H9 (cell line): ENCODE measurements around the gene NHLRC3. TPM values are rescaled to one million over a fixed set of nuclear protein-coding genes. Genes with fewer than 3 reads are reported as not detected.
A peak's percentile ranks its signal among the peaks of the same experiment; 100 is the strongest.

Source experiments
- DNase-seq: peaks from one replicate; pipeline ENCODE4 v3.0.0-alpha.2; 2017
- H2AFZ ChIP-seq: one replicate; pipeline ENCODE4 v1.6.1; 2013; ENCODE audit warnings: mild to moderate bottlenecking, low read length, control low read depth, moderate library complexity
- H2AK5ac ChIP-seq: 2 replicates; pipeline ENCODE4 v1.6.1; 2013; ENCODE audit warnings: low read length, control low read depth, mixed read lengths; ENCODE audit not compliant: insufficient read length
- H2BK120ac ChIP-seq: one replicate; pipeline ENCODE4 v1.6.1; 2013; ENCODE audit warnings: low read depth, mild to moderate bottlenecking, low read length, control low read depth, inconsistent platforms; ENCODE audit not compliant: poor library complexity, severe bottlenecking
- H2BK12ac ChIP-seq: 2 replicates; pipeline ENCODE4 v1.6.1; 2013; ENCODE audit warnings: low read length, control low read depth, mixed read lengths, low read depth; ENCODE audit not compliant: insufficient read length
- H2BK15ac ChIP-seq: 2 replicates; pipeline ENCODE4 v1.6.1; 2013; ENCODE audit warnings: low read depth, low read length, control low read depth
- H2BK20ac ChIP-seq: one replicate; pipeline ENCODE4 v1.6.1; 2013; ENCODE audit warnings: low read depth, mild to moderate bottlenecking, low read length, control low read depth, inconsistent platforms; ENCODE audit not compliant: poor library complexity, severe bottlenecking
- H2BK5ac ChIP-seq: 2 replicates; pipeline ENCODE4 v1.6.1; 2013; ENCODE audit warnings: low read length, control low read depth, mixed read lengths; ENCODE audit not compliant: insufficient read length
- H3K14ac ChIP-seq: 2 replicates; pipeline ENCODE4 v1.6.1; 2013; ENCODE audit warnings: low read length, control low read depth; ENCODE audit not compliant: insufficient read depth
- H3K18ac ChIP-seq: 2 replicates; pipeline ENCODE4 v1.6.1; 2013; ENCODE audit warnings: low read depth, mild to moderate bottlenecking, mixed read lengths, low read length, control low read depth; ENCODE audit not compliant: insufficient read length
- H3K23ac ChIP-seq: 2 replicates; pipeline ENCODE4 v1.6.1; 2013; ENCODE audit warnings: low read length, control low read depth, mixed read lengths, low read depth; ENCODE audit not compliant: insufficient read length
- H3K23me2 ChIP-seq: 2 replicates; pipeline ENCODE4 v1.6.1; 2013; ENCODE audit warnings: low read depth, mild to moderate bottlenecking, mixed read lengths, low read length, control low read depth; ENCODE audit not compliant: insufficient read length, poor library complexity, severe bottlenecking
- H3K27ac ChIP-seq: 2 replicates; pipeline ENCODE4 v1.5.1; 2013; ENCODE audit warnings: low read length, control low read depth, mixed read lengths, low read depth; ENCODE audit not compliant: insufficient read length
- H3K27me3 ChIP-seq: 2 replicates; pipeline ENCODE4 v1.6.1; 2013; ENCODE audit warnings: low read length, control low read depth, inconsistent platforms; ENCODE audit not compliant: insufficient read depth
- H3K4ac ChIP-seq: 2 replicates; pipeline ENCODE4 v1.6.1; 2013; ENCODE audit warnings: low read depth, mild to moderate bottlenecking, control low read depth, inconsistent platforms, low read length, moderate library complexity
- H3K4me1 ChIP-seq: 2 replicates; pipeline ENCODE4 v1.6.1; 2013; ENCODE audit warnings: low read length, control low read depth, inconsistent platforms; ENCODE audit not compliant: insufficient read depth
- H3K4me2 ChIP-seq: 2 replicates; pipeline ENCODE4 v1.6.1; 2013; ENCODE audit warnings: low read length, control low read depth, mixed read lengths; ENCODE audit not compliant: insufficient read length, insufficient read depth
- H3K56ac ChIP-seq: 2 replicates; pipeline ENCODE4 v1.6.1; 2013; ENCODE audit warnings: low read depth, mild to moderate bottlenecking, mixed read lengths, low read length, control low read depth; ENCODE audit not compliant: insufficient read length
- H3K79me1 ChIP-seq: 2 replicates; pipeline ENCODE4 v1.6.1; 2013; ENCODE audit warnings: low read depth, mild to moderate bottlenecking, moderate library complexity, low read length, control low read depth, inconsistent platforms; ENCODE audit not compliant: insufficient read depth, poor library complexity, severe bottlenecking
- H3K79me2 ChIP-seq: 2 replicates; pipeline ENCODE4 v1.6.1; 2013; ENCODE audit warnings: low read length, control low read depth, inconsistent platforms; ENCODE audit not compliant: insufficient read depth
- H3K9ac ChIP-seq: 2 replicates; pipeline ENCODE4 v1.6.1; 2013; ENCODE audit warnings: low read length, control low read depth, mixed read lengths; ENCODE audit not compliant: insufficient read length; ENCODE audit errors: extremely low read depth
- H3K9me3 ChIP-seq: one replicate; pipeline ENCODE4 v1.6.1; 2013; ENCODE audit warnings: low read depth, low read length, inconsistent platforms; ENCODE audit not compliant: control insufficient read depth
- H3T11ph ChIP-seq: one replicate; pipeline ENCODE4 v1.6.1; 2013; ENCODE audit warnings: mild to moderate bottlenecking, low read length, control low read depth, inconsistent platforms
- H4K20me1 ChIP-seq: one replicate; pipeline ENCODE4 v1.6.1; 2013; ENCODE audit not compliant: control insufficient read depth, insufficient read length, insufficient read depth
- H4K5ac ChIP-seq: 2 replicates; pipeline ENCODE4 v1.6.1; 2013; ENCODE audit warnings: low read depth, mild to moderate bottlenecking, mixed read lengths, low read length, control low read depth; ENCODE audit not compliant: insufficient read length
- H4K8ac ChIP-seq: replicated peaks from 2 replicates; pipeline ENCODE4 v1.6.1; 2013; ENCODE audit warnings: low read length, control low read depth, mixed read lengths, low read depth; ENCODE audit not compliant: insufficient read length
- H4K91ac ChIP-seq: 2 replicates; pipeline ENCODE4 v1.6.1; 2013; ENCODE audit warnings: low read depth, mild to moderate bottlenecking, moderate library complexity, mixed read lengths, low read length, control low read depth; ENCODE audit not compliant: insufficient read length
- H3K27ac Mint-ChIP-seq, 3 experiments: 2 replicates in 2 of 3; 3 replicates in 1 of 3; pipeline ENCODE4 v1.8.0; 2020 to 2021; ENCODE audit warnings: mixed read lengths in 3 of 3, mild to moderate bottlenecking in 1 of 3, moderate library complexity in 1 of 3
- H3K27me3 Mint-ChIP-seq: 2 replicates; pipeline ENCODE4 v1.8.0; 2021; ENCODE audit warnings: low read depth, mild to moderate bottlenecking, moderate library complexity, mixed read lengths
- H3K36me3 Mint-ChIP-seq, 3 experiments: 2 replicates in 2 of 3; 3 replicates in 1 of 3; pipeline ENCODE4 v1.8.0; 2020 to 2021; ENCODE audit warnings: low read depth in 3 of 3, mixed read lengths in 3 of 3; ENCODE audit not compliant: insufficient read depth in 1 of 3
- H3K4me1 Mint-ChIP-seq, 2 experiments: 2 replicates each; pipeline ENCODE4 v1.8.0; 2020; ENCODE audit warnings: mixed read lengths in 2 of 2
- H3K4me3 Mint-ChIP-seq, 2 experiments: 2 replicates in 1 of 2; 3 replicates in 1 of 2; pipeline ENCODE4 v1.8.0; 2020 to 2021; ENCODE audit warnings: mild to moderate bottlenecking in 2 of 2, mixed read lengths in 2 of 2, moderate library complexity in 1 of 2
- H3K9me3 Mint-ChIP-seq, 2 experiments: 2 replicates in 1 of 2; 3 replicates in 1 of 2; pipeline ENCODE4 v1.8.0; 2020; ENCODE audit warnings: mild to moderate bottlenecking in 2 of 2, mixed read lengths in 2 of 2, moderate library complexity in 1 of 2
- WGBS: extraction: QIAGEN DNeasy Blood & Tissue Kit; methylation state at CpG from one replicate; pipeline ENCODE4 v1.1.7; 2013; ENCODE audit warnings: missing lambda C conversion rate, low lambda C conversion rate, mixed read lengths; ENCODE audit not compliant: insufficient read length; ENCODE audit errors: extremely low coverage; 5-methylcytosine and 5-hydroxymethylcytosine counted together
- total RNA-seq: library from RNA; stranded (reverse); gene quantifications from 2 replicates; pipeline ENCODE4 v1.2.1, GENCODE V29; 2021
- TF ChIP-seq, protein P1 (sequence below): fragments of 200-600 bp; sonication (generic); conservative IDR thresholded peaks from 3 replicates; pipeline ENCODE4 v1.8.0; 2021; ENCODE audit warnings: antibody characterized with exemption, mild to moderate bottlenecking

NHLRC3 gene
- total RNA-seq, 1 experiment from 2014 or later = 17.6 TPM

DNA sequence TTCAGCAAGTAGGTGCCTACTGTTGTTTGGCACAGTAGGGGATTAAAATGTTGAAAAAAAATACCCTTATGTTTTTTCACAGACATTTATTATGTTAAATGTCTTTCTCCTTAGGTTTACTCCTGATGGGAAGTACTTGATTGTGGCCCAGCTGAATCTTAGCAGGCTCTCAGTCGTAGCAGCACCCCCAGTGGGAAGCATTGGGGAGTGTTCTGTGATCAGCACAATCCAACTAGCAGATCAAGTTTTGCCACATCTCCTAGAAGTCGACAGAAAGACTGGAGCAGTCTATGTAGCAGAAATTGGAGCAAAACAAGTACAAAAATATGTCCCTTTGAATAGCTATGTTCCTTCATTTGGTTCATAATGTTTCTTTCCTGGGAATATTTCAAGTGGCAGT is 9.3 kb downstream of the NHLRC3 start:
- Histone ChIP-seq H3K23me2 (no peaks in the 10 kb centered on the region), H3K4me2 (no peak overlapping the region), H3T11ph (no peak overlapping the region), H3K4ac (no peak overlapping the region), H2BK5ac (no peak overlapping the region), H2BK12ac (no peak overlapping the region), H2AFZ (no peak overlapping the region), H3K27ac (no peak overlapping the region), H3K14ac (no peak overlapping the region), H3K56ac (no peak overlapping the region), H3K27me3 (no peaks in the 10 kb centered on the region; the same call in 1 of the 2 replicates), H4K20me1 (no peaks in the 10 kb centered on the region), H3K23ac (no peak overlapping the region), H2BK20ac (no peak overlapping the region), H3K9me3 (no peaks in the 10 kb centered on the region), H3K79me1 (no peaks in the 10 kb centered on the region), H3K18ac (no peak overlapping the region), H4K5ac (no peak overlapping the region), H2AK5ac (no peak overlapping the region), H2BK15ac (no peak overlapping the region), H3K79me2 (no peaks in the 10 kb centered on the region), H4K8ac (no peak overlapping the region), H3K9ac (no peak overlapping the region), H4K91ac (no peak overlapping the region), H3K4me1 (peaks cover 2% of the 10 kb centered on the region; the same call in 1 of the 2 replicates), H2BK120ac (no peak overlapping the region)
- H3K9me3 Mint-ChIP-seq = no peaks in the 10 kb centered on the region
- peak overlapping the region in 1 of 3 experiments; percentile 67; a peak in 2 of 7 replicates for H3K27ac Mint-ChIP-seq
- H3K27me3 Mint-ChIP-seq = no peaks in the 10 kb centered on the region
- TF ChIP-seq, protein P1, sequence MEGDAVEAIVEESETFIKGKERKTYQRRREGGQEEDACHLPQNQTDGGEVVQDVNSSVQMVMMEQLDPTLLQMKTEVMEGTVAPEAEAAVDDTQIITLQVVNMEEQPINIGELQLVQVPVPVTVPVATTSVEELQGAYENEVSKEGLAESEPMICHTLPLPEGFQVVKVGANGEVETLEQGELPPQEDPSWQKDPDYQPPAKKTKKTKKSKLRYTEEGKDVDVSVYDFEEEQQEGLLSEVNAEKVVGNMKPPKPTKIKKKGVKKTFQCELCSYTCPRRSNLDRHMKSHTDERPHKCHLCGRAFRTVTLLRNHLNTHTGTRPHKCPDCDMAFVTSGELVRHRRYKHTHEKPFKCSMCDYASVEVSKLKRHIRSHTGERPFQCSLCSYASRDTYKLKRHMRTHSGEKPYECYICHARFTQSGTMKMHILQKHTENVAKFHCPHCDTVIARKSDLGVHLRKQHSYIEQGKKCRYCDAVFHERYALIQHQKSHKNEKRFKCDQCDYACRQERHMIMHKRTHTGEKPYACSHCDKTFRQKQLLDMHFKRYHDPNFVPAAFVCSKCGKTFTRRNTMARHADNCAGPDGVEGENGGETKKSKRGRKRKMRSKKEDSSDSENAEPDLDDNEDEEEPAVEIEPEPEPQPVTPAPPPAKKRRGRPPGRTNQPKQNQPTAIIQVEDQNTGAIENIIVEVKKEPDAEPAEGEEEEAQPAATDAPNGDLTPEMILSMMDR = peak; percentile 59
- no CpG with 5 or more reads among the region's 2 CpGs for WGBS
- H3K4me1 Mint-ChIP-seq = peaks cover 24 to 28% of the 10 kb centered on the region in 2 experiments
- H3K36me3 Mint-ChIP-seq = peaks cover 0 to 20% (median 0%) of the 10 kb centered on the region in 3 experiments; a peak in 4 of 7 replicates
- H3K4me3 Mint-ChIP-seq = peak overlapping the region in 1 of 2 experiments; percentile 18; a peak in 1 of 5 replicates
- peak; percentile 61 for DNase-seq
